Measurements from ENCODE around the gene PIGW.
A peak's percentile ranks its signal among the peaks of the same experiment; 100 is the strongest.

Gene PIGW

DNA sequence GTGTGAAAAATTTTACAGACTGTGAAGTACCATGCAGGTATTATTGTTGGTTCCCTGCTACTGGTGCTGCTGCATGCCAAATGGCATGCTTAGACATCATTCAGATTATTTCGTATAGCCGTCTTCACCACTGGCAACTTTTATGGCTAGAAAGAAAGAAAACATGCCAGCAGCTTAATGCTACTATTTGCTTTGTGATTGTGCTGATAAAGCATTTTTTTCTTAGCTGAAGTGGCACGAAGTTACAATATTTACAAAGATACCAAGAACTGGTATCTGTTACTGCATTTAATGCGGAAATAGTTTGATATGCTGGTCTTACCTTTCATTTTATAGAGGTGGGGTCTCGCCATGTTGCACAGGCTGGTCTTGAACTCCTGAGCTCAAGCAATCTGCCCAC, 40.1 kb upstream of the PIGW start:
- TF ChIP-seq, protein P1, sequence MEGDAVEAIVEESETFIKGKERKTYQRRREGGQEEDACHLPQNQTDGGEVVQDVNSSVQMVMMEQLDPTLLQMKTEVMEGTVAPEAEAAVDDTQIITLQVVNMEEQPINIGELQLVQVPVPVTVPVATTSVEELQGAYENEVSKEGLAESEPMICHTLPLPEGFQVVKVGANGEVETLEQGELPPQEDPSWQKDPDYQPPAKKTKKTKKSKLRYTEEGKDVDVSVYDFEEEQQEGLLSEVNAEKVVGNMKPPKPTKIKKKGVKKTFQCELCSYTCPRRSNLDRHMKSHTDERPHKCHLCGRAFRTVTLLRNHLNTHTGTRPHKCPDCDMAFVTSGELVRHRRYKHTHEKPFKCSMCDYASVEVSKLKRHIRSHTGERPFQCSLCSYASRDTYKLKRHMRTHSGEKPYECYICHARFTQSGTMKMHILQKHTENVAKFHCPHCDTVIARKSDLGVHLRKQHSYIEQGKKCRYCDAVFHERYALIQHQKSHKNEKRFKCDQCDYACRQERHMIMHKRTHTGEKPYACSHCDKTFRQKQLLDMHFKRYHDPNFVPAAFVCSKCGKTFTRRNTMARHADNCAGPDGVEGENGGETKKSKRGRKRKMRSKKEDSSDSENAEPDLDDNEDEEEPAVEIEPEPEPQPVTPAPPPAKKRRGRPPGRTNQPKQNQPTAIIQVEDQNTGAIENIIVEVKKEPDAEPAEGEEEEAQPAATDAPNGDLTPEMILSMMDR (IDR thresholded peaks at IDR 0.05): no peak
- peaks cover 0 to 11% (median 0%) of the 10 kb centered on the region in 4 donors for H3K4me1 ChIP-seq
- peaks cover 49 to 83% (median 60%) of the 10 kb centered on the region in 3 donors for H3K36me3 ChIP-seq
- H3K4me3 ChIP-seq: no peak overlapping the region
- intact Hi-C loops (cut with DNase I; ENCODE audit: low total_unique reads): no loop called here
- DNase-seq: peak in 1 of 2 donors; percentile 7
- H3K27ac ChIP-seq: no peak overlapping the region
- no peaks in the 10 kb centered on the region for H3K27me3 ChIP-seq
- no peaks in the 10 kb centered on the region for H3K9me3 ChIP-seq

DNA sequence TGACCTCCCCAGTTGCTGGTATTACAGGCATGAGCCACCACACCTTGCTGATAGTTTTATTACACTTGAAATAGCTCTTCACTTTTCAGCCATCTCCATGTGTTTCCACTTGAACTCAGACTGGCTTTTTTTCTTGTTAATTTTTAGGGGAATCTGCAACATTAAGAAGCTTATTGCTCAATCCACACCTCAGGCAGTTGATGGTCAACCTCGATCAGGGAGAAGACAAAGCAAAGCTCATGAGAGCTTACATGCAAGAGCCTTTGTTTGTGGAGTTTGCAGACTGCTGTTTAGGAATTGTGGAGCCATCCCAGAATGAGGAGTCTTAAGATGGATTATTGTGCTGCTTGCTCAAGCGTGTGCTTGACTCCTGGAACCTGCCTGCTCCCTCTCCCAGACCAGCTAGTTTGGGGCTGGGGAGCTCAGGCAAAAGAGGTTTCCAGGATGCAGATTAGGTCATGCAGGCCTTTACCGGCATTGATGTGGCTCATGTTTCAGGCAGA, 39.7 kb upstream of the PIGW start:
- no peak overlapping the region for H3K4me3 ChIP-seq
- DNase-seq: peak in 1 of 2 donors; percentile 20
- no peaks in the 10 kb centered on the region for H3K27me3 ChIP-seq
- TF ChIP-seq, protein P1 (IDR thresholded peaks at IDR 0.05): no peak
- H3K9me3 ChIP-seq: no peaks in the 10 kb centered on the region
- no peak overlapping the region for H3K27ac ChIP-seq
- intact Hi-C loops (cut with DNase I; ENCODE audit: low total_unique reads): no loop called here
- peaks cover 0 to 9% (median 0%) of the 10 kb centered on the region in 4 donors for H3K4me1 ChIP-seq
- H3K36me3 ChIP-seq: peaks cover 49 to 83% (median 60%) of the 10 kb centered on the region in 3 donors

DNA sequence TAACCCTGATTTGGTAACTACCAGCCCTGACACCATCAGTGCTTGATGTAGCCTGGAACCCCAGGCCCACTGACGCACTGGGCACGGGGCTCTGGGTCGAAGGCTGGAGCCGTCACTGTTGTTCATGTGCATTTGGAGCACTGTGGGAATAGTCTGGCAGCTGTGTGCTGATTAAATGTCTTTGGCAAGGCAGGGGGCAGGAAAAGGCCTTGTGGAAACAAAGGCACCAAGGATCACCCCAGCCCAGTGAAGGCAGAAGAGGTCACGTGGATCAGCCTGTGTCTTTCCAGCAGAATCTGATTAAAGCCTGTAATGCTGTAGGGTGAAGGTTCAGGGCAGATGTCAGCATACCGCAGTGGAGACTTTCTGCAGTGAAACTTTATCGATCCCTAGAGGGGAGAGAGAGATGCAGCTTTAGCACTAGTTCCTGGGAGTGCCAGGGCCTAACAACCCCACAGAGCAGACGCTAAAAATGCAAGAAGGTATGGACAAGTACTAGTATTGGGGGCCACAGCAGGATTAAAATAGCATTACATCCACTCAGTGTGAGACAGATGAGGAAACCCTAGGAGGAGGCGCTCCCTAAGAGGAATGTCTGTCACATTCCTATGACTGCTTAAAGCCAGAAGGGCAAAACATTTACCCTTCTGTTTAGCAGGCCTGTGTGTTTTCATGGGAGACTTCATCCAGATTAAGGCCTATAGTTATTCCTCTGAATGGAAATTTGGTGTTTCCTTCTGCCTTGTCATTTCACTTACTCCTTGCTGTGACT, 38.6 kb upstream of the PIGW start:
- peak in 1 of 2 donors; percentile 13 for DNase-seq
- Histone ChIP-seq H3K9me3 (no peaks in the 10 kb centered on the region), H3K4me3 (no peak overlapping the region), H3K4me1 (peaks cover 0 to 3% (median 0%) of the 10 kb centered on the region in 4 donors), H3K36me3 (peaks cover 49 to 91% (median 68%) of the 10 kb centered on the region in 3 donors), H3K27me3 (no peaks in the 10 kb centered on the region), H3K27ac (no peak overlapping the region)
- intact Hi-C loops (cut with DNase I; ENCODE audit: low total_unique reads): no loop called here
- TF ChIP-seq, protein P1 (IDR thresholded peaks at IDR 0.05): no peak

DNA sequence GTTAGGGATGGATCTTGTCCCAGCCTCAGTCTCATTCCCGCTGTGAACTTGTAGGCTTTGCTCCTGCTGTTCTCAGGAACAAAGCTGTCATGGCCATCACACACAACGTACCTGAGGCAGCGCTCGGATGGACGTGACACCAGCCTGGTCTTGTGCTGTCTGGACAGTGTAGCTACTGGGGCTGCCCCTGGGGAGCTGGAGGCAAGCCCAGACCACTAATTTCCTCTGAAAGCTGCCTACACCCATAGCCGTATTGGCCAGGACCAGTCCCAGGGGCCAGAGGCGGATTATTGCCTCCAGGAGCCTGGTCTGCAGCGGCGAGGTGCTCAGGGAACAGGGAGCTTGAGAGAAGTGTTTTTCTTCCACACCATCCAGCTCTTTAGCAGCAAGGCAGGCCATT, 36.6 kb upstream of the PIGW start:
- intact Hi-C loops (cut with DNase I; ENCODE audit: low total_unique reads): no loop called here
- Histone ChIP-seq H3K4me3 (no peak overlapping the region), H3K27ac (no peak overlapping the region), H3K9me3 (no peaks in the 10 kb centered on the region), H3K4me1 (no peaks in the 10 kb centered on the region), H3K36me3 (peaks cover 46 to 83% (median 65%) of the 10 kb centered on the region in 3 donors), H3K27me3 (no peaks in the 10 kb centered on the region)
- TF ChIP-seq, protein P1 (IDR thresholded peaks at IDR 0.05): no peak
- DNase-seq: peak in 1 of 2 donors; percentile 46

DNA sequence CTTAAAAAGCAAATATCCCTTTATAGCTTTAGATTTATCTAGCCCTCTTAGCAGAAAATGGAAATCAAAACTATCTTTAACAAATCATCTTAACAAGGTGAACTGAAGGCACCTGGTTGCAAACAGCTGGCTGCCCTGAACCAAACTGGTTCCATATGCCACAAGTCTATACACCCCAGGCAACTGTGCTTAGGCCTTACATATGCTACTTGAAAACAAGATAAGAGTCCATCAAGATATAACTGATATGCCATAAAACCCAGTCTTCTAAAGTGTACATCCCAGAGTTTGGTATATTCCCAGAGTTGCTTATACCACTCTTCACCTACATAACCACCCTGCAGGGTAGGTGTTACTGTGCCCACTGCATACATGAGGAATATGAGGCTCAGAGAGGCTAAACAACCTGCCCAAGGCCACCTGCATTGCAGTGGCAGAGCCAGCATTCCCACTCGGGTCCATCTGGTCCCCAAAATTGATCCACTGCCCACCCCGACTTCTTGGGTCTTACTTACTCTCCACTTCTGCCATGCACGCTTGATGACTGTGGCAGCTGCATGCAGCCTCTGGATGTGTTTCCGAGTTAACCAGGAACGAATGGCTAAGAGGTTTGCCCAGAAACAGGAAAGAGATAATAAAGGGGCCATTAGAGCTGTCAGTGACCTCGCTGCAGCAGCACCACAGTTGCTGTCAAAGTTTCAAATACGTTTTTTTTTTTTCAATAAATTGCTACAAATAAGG, 36.1 kb upstream of the PIGW start:
- peaks cover 43 to 83% (median 65%) of the 10 kb centered on the region in 3 donors for H3K36me3 ChIP-seq
- DNase-seq: peak in 1 of 2 donors; percentile 39
- H3K27ac ChIP-seq: no peak overlapping the region

More for the DNA sequence above, 36.1 kb upstream of the PIGW start:
- Histone ChIP-seq H3K4me1 (no peaks in the 10 kb centered on the region), H3K9me3 (no peaks in the 10 kb centered on the region), H3K4me3 (no peak overlapping the region), H3K27me3 (no peaks in the 10 kb centered on the region)
- TF ChIP-seq, protein P1 (IDR thresholded peaks at IDR 0.05): no peak
- intact Hi-C loops (cut with DNase I; ENCODE audit: low total_unique reads): no loop called here
